ENCODE measurements around the gene TRA2B.

TRA2B gene

DNA sequence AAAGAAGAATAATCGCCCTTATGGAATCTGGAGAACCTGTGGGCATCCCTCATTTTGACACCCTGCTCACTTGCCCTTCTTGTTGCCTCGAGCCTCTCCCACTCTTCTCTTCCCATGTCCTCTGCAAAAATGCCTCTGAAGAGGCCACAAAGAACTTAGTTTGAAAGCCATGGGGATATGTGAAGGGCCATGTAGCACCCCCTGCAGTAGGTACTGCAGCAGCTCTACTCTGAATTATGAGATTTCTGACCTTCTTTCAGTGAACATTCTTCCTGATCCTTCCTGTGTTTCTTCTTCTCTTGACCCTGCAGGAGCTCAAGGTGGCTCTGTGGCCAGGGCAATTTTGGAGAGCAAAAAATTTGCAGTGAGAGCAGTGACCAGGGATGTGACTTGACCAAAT, 30.4 kb upstream of the TRA2B start:
- DNase-seq (ENCODE audit: low read depth): no peak
- no peak overlapping the region for H3K4me3 ChIP-seq (ENCODE audit: low read depth, low read length)
- in situ Hi-C loops (cut with HindIII; ENCODE audit: low sequenced_read_pairs): no loop called here
- TF ChIP-seq, protein P1, sequence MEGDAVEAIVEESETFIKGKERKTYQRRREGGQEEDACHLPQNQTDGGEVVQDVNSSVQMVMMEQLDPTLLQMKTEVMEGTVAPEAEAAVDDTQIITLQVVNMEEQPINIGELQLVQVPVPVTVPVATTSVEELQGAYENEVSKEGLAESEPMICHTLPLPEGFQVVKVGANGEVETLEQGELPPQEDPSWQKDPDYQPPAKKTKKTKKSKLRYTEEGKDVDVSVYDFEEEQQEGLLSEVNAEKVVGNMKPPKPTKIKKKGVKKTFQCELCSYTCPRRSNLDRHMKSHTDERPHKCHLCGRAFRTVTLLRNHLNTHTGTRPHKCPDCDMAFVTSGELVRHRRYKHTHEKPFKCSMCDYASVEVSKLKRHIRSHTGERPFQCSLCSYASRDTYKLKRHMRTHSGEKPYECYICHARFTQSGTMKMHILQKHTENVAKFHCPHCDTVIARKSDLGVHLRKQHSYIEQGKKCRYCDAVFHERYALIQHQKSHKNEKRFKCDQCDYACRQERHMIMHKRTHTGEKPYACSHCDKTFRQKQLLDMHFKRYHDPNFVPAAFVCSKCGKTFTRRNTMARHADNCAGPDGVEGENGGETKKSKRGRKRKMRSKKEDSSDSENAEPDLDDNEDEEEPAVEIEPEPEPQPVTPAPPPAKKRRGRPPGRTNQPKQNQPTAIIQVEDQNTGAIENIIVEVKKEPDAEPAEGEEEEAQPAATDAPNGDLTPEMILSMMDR (IDR thresholded peaks at IDR 0.05; ENCODE audit: low read depth, low read length, missing control alignments): no peak

- in situ Hi-C loops (cut with HindIII; ENCODE audit: low sequenced_read_pairs): no loop called here
- H3K4me3 ChIP-seq (ENCODE audit: low read depth, low read length): no peak overlapping the region
- no peak for DNase-seq (ENCODE audit: low read depth)
- TF ChIP-seq, protein P1 (IDR thresholded peaks at IDR 0.05; ENCODE audit: low read depth, low read length, missing control alignments): no peak
Observed at GRCh38 chr3:185966655-185967054, 28.8 kb upstream of the TRA2B start.

DNA sequence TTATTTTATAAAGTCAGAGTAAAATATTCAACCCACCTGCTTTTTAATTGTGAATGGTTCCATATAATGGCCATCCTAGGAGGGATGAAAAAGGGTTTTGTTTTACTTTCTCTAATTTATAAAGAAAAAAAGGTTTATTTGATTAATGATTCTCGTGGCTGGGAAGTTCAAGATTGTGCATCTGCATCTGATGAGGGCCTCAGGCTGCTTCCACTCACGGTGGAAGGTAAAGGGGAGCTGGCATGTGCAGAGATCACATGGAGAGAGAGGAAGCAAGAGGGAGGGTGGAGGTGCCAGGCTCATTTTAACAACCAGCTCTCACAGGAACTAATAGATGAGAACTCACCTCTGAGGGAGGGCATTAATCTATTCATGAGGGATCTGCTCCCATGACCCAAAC, 27.7 kb upstream of the TRA2B start:
- TF ChIP-seq, protein P1 (IDR thresholded peaks at IDR 0.05; ENCODE audit: low read depth, low read length, missing control alignments): no peak
- DNase-seq (ENCODE audit: low read depth): no peak
- H3K4me3 ChIP-seq (ENCODE audit: low read depth, low read length): no peak overlapping the region
- in situ Hi-C loops (cut with HindIII; ENCODE audit: low sequenced_read_pairs): no loop called here

DNA sequence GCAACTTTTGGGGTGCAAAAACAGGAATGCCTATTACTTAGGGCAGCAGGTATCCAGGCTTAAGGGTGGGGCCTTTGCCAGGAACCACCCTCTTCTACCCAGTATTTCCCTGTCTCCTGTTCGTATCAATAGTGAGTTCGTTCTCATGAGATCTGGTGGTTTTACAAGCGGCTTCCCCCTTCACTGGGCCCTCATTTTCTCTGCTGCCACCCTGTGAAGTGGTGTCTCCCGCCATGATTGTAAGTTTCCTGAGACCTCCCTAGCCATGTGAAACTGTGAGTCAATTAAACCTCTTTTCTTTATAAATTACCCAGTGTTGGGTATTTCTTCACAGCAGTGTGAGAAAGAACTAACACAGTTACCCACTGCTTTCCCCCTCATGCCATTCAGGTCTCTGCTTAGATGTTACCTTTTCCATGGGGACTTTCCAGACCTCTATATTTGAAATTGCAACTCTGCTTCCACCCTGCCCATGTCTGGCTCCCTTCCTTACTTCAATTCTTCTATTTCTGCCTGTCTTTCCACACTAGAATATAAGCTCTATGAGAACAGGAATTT, 23.9 kb upstream of the TRA2B start:
- H3K4me3 ChIP-seq (ENCODE audit: low read depth, low read length): no peak overlapping the region
- in situ Hi-C loops (cut with HindIII; ENCODE audit: low sequenced_read_pairs): no loop called here
- DNase-seq (ENCODE audit: low read depth): no peak

DNA sequence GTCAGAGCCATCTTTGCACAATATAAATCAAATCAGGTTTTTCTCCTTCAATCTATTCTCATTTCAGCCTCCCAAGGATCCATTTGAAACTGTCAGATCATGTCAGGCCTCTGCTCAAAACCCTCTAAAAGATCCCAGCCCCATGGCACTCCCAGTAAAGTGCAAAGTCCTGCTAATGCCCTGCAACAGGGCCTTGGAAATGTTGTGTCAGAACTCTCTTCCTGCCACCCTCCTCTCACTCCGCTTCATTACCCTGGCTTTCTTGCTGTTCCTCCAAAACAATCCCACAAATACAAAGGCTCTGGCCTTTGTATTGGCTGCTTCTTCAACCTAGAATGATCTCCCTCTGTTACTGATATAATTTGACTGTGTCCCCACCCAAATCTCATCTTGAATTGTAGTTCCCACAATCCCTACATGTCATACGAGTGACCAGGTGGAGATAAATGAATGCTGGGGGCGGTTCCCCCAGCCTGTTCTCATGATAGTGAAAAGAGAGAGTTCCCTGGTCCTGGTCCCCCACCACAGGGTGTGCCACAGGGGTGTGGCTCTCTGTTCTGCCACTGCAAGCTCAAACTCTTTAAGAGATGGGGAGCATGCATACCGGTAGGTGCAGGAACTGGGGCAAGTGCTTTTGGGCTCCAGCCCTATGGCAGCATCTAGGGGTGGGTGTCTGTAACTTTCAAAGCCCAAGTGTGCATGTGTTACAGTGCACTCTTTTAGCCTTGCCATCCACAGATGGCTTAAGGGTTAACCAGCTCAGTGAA, 22.9 kb upstream of the TRA2B start:
- DNase-seq (ENCODE audit: low read depth): no peak
- no peak overlapping the region for H3K4me3 ChIP-seq (ENCODE audit: low read depth, low read length)
- in situ Hi-C loops (cut with HindIII; ENCODE audit: low sequenced_read_pairs): no loop called here
- TF ChIP-seq, protein P1 (IDR thresholded peaks at IDR 0.05; ENCODE audit: low read depth, low read length, missing control alignments): no peak

More for the DNA sequence above, 23.9 kb upstream of the TRA2B start:
- TF ChIP-seq, protein P1 (IDR thresholded peaks at IDR 0.05; ENCODE audit: low read depth, low read length, missing control alignments): no peak

- peak; percentile 20 for DNase-seq (ENCODE audit: low read depth)
- TF ChIP-seq, protein P1 (IDR thresholded peaks at IDR 0.05; ENCODE audit: low read depth, low read length, missing control alignments): no peak
- in situ Hi-C loops (cut with HindIII; ENCODE audit: low sequenced_read_pairs): no loop called here
- no peak overlapping the region for H3K4me3 ChIP-seq (ENCODE audit: low read depth, low read length)
Observed at GRCh38 chr3:185959609-185960521, 22.1 kb upstream of the TRA2B start.
